K562 (cell line): ENCODE measurements around the gene WT1. TPM values are rescaled to one million over a fixed set of nuclear protein-coding genes. Genes with fewer than 3 reads are reported as not detected.

Source experiments
- ATAC-seq: fragments of 200-7000 bp; cut with Tn5 transposase; 3 replicates; pipeline ENCODE4 v1.9.1; 2020; ENCODE audit warnings: moderate library complexity
- BruUV-seq: library from RNA; stranded (reverse); fragments of 400-500 nt; replicated peaks from 2 replicates; lab custom pipeline; 2021; lab: Mats Ljungman, UMichigan
- CTCF ChIA-PET: fragments of 300-600 bp; formaldehyde crosslinking; extraction: SDS; loops from one replicate; lab custom pipeline; 2021; ENCODE audit warnings: low intra/inter-chr PET ratio; lab: Yijun Ruan, JAX
- POLR2A ChIA-PET: fragments of 300-600, 350-650 bp; sonication (Branson Sonifier 250); formaldehyde crosslinking; extraction: SDS; loops from one replicate; lab custom pipeline; 2021; ENCODE audit warnings: antibody characterized with exemption, inconsistent platforms; lab: Yijun Ruan, JAX
- DNase-seq, 4 experiments: peaks; one replicate each; pipeline versions ENCODE4 v3.0.0 to v3.0.0-alpha.2; 2011 to 2018; ENCODE audit warnings: low spot score in 3 of 4, mixed read lengths in 3 of 4; ENCODE audit errors: extremely low read depth in 1 of 4
- FAIRE-seq: peaks from 2 replicates; lab custom pipeline; 2011; peaks lifted over from hg19 to GRCh38; lab: Jason Lieb, UNC
- H2AFZ ChIP-seq: 2 replicates; pipeline ENCODE4 v1.6.0; 2011; ENCODE audit warnings: low read depth, low read length, control low read depth, inconsistent platforms
- H3K27ac ChIP-seq: fragments of 200-600 bp; 3 replicates; pipeline ENCODE4 v1.8.0; 2011; ENCODE audit warnings: low read depth, mild to moderate bottlenecking, control low read depth, inconsistent platforms, low read length, moderate library complexity, mixed read lengths; ENCODE audit errors: extremely low read depth
- H3K27me3 ChIP-seq, 2 experiments: fragments of 300-600 bp in 1 of 2; 2 replicates in 1 of 2; 3 replicates in 1 of 2; pipeline versions ENCODE4 v1.6.0 to v1.8.0; 2011; ENCODE audit warnings: inconsistent platforms in 2 of 2, low read length in 2 of 2, mild to moderate bottlenecking in 1 of 2, mixed read lengths in 1 of 2, moderate library complexity in 1 of 2; ENCODE audit not compliant: control insufficient read depth in 2 of 2, insufficient read depth in 2 of 2
- H3K36me3 ChIP-seq: fragments of 300-600 bp; 3 replicates; pipeline ENCODE4 v1.8.0; 2011; ENCODE audit warnings: mild to moderate bottlenecking, low read length, inconsistent platforms; ENCODE audit not compliant: control insufficient read depth, insufficient read depth
- H3K4me1 ChIP-seq, 2 experiments: fragments of 200-600 bp in 1 of 2; replicated peaks in 1 of 2; 2 replicates in 1 of 2; 3 replicates in 1 of 2; pipeline versions ENCODE4 v1.5.1 to v1.8.0; 2011; ENCODE audit warnings: inconsistent platforms in 2 of 2, low read length in 2 of 2, mild to moderate bottlenecking in 1 of 2, mixed read lengths in 1 of 2, moderate library complexity in 1 of 2; ENCODE audit not compliant: control insufficient read depth in 2 of 2, insufficient read depth in 2 of 2
- H3K4me2 ChIP-seq: 2 replicates; pipeline ENCODE4 v1.6.1; 2011; ENCODE audit warnings: low read length, control low read depth, inconsistent platforms, mixed read lengths; ENCODE audit not compliant: insufficient read depth
- H3K4me3 ChIP-seq: fragments of 200-600 bp; sonication (generic), shearing (Covaris generic); 2 replicates; pipeline ENCODE4 v1.5.1; 2016; ENCODE audit warnings: control low read depth, inconsistent platforms
- H3K79me2 ChIP-seq: fragments of 200-600 bp; 3 replicates; pipeline ENCODE4 v1.8.0; 2011; ENCODE audit warnings: low read length, inconsistent platforms; ENCODE audit not compliant: control insufficient read depth, insufficient read depth
- H3K9ac ChIP-seq, 2 experiments: 2 replicates each; pipeline versions ENCODE4 v1.6.0 to v1.6.1; 2011; ENCODE audit warnings: low read depth in 2 of 2, low read length in 2 of 2, control low read depth in 1 of 2, inconsistent platforms in 1 of 2, mild to moderate bottlenecking in 1 of 2, mixed read lengths in 1 of 2; ENCODE audit not compliant: insufficient read depth in 1 of 2
- H3K9me1 ChIP-seq: one replicate; pipeline ENCODE4 v1.6.0; 2011; ENCODE audit warnings: inconsistent platforms, mild to moderate bottlenecking, low read length, moderate library complexity; ENCODE audit not compliant: control insufficient read depth, insufficient read depth
- H3K9me3 ChIP-seq: replicated peaks from 2 replicates; pipeline ENCODE4 v1.5.1; 2011; ENCODE audit warnings: low read depth, low read length, inconsistent platforms; ENCODE audit not compliant: control insufficient read depth, insufficient read depth
- H4K20me1 ChIP-seq: replicated peaks from 2 replicates; pipeline ENCODE4 v1.6.1; 2011; ENCODE audit warnings: low read length, inconsistent platforms, mixed read lengths; ENCODE audit not compliant: control insufficient read depth, insufficient read depth
- ESRRB ChIP-seq: fragments of 250-450 bp; sonication (Bioruptor Pico); IDR thresholded peaks from 2 replicates; pipeline ENCODE4 v1.5.0; 2020; ENCODE audit warnings: mild to moderate bottlenecking, moderate library complexity, borderline replicate concordance
- FUS ChIP-seq: fragments of 200-400 bp; formaldehyde crosslinking; optimal IDR thresholded peaks from 2 replicates; pipeline ENCODE3; 2017; ENCODE audit warnings: low read depth, low read length
- GTF2A2 ChIP-seq: IDR thresholded peaks from 2 replicates; pipeline ENCODE4 v1.6.1; 2016; ENCODE audit warnings: mild to moderate bottlenecking, missing genetic modification characterization, missing compliant biosample characterization
- GTF2F1 ChIP-seq: IDR thresholded peaks from 2 replicates; pipeline ENCODE4 v1.6.1; 2011; ENCODE audit warnings: low read depth, low read length, improper control_type of control experiment
- HNRNPK ChIP-seq: fragments of 200-400 bp; formaldehyde crosslinking; IDR thresholded peaks from one replicate; pipeline ENCODE4 v1.6.1; 2018; ENCODE audit warnings: mild to moderate bottlenecking, low read depth, low read length; ENCODE audit not compliant: poor library complexity, severe bottlenecking
- KDM4B ChIP-seq, 2 experiments: fragments of 450-650 bp in 1 of 2; sonication (generic) in 1 of 2; IDR thresholded peaks; 2 replicates each; pipeline ENCODE4 v1.6.1; 2016 to 2017; ENCODE audit warnings: borderline replicate concordance in 2 of 2, antibody characterized with exemption in 1 of 2, low read depth in 1 of 2, mild to moderate bottlenecking in 1 of 2
- SOX6 ChIP-seq: fragments of 450-650 bp; IDR thresholded peaks from 2 replicates; pipeline ENCODE4 v1.6.1; 2014; ENCODE audit warnings: mild to moderate bottlenecking
- ZNF174 ChIP-seq: fragments of 250-450 bp; sonication (Bioruptor Pico); IDR thresholded peaks from 2 replicates; pipeline ENCODE4 v1.4.0; 2020; ENCODE audit warnings: mild to moderate bottlenecking
- ZNF384 ChIP-seq: IDR thresholded peaks from 2 replicates; pipeline ENCODE4 v1.6.1; 2012; ENCODE audit warnings: low read depth, low read length, improper control_type of control experiment
- WGBS: fragments of 100-300 bp; shearing (Covaris generic); methylation state at CpG from one replicate; pipeline ENCODE4 v1.1.6; 2016; ENCODE audit warnings: low coverage, mixed read lengths; ENCODE audit not compliant: insufficient coverage; ENCODE audit errors: missing lambda C conversion rate; 5-methylcytosine and 5-hydroxymethylcytosine counted together
- in situ Hi-C: fragments of 300-500 bp; cut with MboI; formaldehyde crosslinking; loops from 4 replicates; pipeline ENCODE4 v1.15.0; 2018; ENCODE audit warnings: inconsistent platforms, mixed read lengths
- intact Hi-C: fragments of 100-400 bp; cut with micrococcal nuclease; formaldehyde crosslinking; loops from 2 replicates; pipeline ENCODE4 v1.14.2; 2022
- polyA plus RNA-seq, 8 experiments: library from polyadenylated mRNA; depleted of rRNA in 4 of 8; stranded (reverse) in 5 of 8; unstranded in 3 of 8; fragments of >200 nt; fragmentation: Nextera tagmentation in 2 of 8; fragmentation: Illumina TruSeq in 1 of 8; extraction: Ambion mirVana in 2 of 8; extraction: Trizol in 1 of 8; gene quantifications; 2 replicates each; pipeline versions ENCODE4 v1.2.1 to v1.2.3, GENCODE V29; 2011 to 2014; ENCODE audit warnings: inconsistent platforms in 1 of 8, missing spikeins in 1 of 8
- total RNA-seq, 7 experiments: library from RNA; depleted of rRNA in 6 of 7; stranded (reverse); fragments of >200 nt in 6 of 7; fragmentation: Illumina TruSeq in 2 of 7; extraction: Trizol in 2 of 7; gene quantifications; 2 replicates each; pipeline versions ENCODE4 v1.2.1 to v1.2.3, GENCODE V29; 2011 to 2021; ENCODE audit warnings: low replicate concordance in 1 of 7
- TF ChIP-seq, protein P1 (sequence below): fragments of 450-650 bp; IDR thresholded peaks from 2 replicates; pipeline ENCODE4 v1.6.1; 2016
- TF ChIP-seq, protein P2 (sequence below): IDR thresholded peaks from 3 replicates; pipeline ENCODE4 v1.6.1; 2011; ENCODE audit warnings: borderline replicate concordance, mild to moderate bottlenecking, moderate library complexity; ENCODE audit not compliant: insufficient read length; ENCODE audit errors: extremely low read depth
- TF ChIP-seq, protein P3 (sequence below), 2 experiments: fragments of 150-350 bp in 1 of 2; IDR thresholded peaks; 2 replicates each; pipeline ENCODE4 v1.6.1; 2012 to 2016; ENCODE audit warnings: low read depth in 2 of 2, low read length in 2 of 2, mild to moderate bottlenecking in 1 of 2, moderate library complexity in 1 of 2
- TF ChIP-seq, protein P4 (sequence below): fragments of 450-650 bp; formaldehyde crosslinking; IDR thresholded peaks from 2 replicates; pipeline ENCODE4 v1.4.0; 2020; ENCODE audit warnings: mild to moderate bottlenecking, moderate library complexity

Gene WT1
- total and polyA plus RNA-seq, 9 of the 15 experiments (the other 6 are each of a cell fraction or from before 2014, with no cell fraction given): 7.1 to 33.8 (median 19.4) TPM

DNA sequence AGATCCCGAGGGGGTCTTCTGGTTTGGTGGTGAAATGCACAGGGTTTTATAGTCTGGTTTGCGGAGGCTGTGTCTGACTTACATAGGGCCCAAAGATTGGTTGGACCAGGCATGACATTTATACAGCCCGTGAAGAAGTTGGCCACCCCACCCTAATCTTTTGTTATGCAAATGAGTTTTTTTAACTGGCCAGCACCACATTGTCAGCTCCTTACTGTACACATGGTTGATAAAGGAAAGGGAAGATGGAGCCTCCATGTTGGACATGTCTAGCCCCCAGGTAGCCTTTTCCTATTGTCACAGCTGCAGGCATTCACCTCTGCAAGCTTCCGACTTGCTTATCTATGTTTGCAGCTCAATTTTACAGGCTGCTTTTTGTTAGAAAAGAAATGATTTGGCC is 70.1 kb downstream of the WT1 start:
- Histone ChIP-seq H3K4me3 (no peak overlapping the region), H3K36me3 (no peaks in the 10 kb centered on the region), H2AFZ (peak overlapping the region; percentile 19; the same call in 1 of the 2 replicates), H3K27ac (no peak overlapping the region), H4K20me1 (no peaks in the 10 kb centered on the region), H3K27me3 (peaks cover 6 to 9% of the 10 kb centered on the region in 2 experiments; a peak in 3 of 5 replicates), H3K9me3 (0 out of 2 replicates have a peak, but pooled peaks cover 2% of the 10 kb centered on the region), H3K9ac (no peak overlapping the region), H3K9me1 (no peaks in the 10 kb centered on the region), H3K4me2 (peak overlapping the region; percentile 27), H3K79me2 (no peaks in the 10 kb centered on the region), H3K4me1 (no peaks in the 10 kb centered on the region; a peak in 1 of 5 replicates)
- ChIA-PET POLR2A (interaction anchor here (1.6 kb wide), 1 partner anchor 9 kb away, joined by 5 read pairs; no protein-coding TSS in a partner anchor), CTCF (no interaction called here)
- in situ Hi-C loops: no loop called here
- ATAC-seq (no peak; the same call in 1 of the 3 replicates), DNase-seq (no peak), FAIRE-seq (no peak)
- intact Hi-C loops: no loop called here
- no TSS peak for BruUV-seq
- 17% methylated on average over 4 of the region's 4 CpGs for WGBS
- TF ChIP-seq SOX6 (peak; percentile 82), HNRNPK (no peak), KDM4B (IDR thresholded peaks at IDR 0.05; ENCODE audit: borderline replicate concordance in 2 of 2, low read depth in 1 of 2) (no peak), ESRRB (CRISPR knock-in tag) (no peak), GTF2F1 (no peak), FUS (no peak), GTF2A2 (tag) (no peak), ZNF174 (CRISPR knock-in tag) (no peak), ZNF384 (peak; percentile 77)
- TF ChIP-seq, protein P1, sequence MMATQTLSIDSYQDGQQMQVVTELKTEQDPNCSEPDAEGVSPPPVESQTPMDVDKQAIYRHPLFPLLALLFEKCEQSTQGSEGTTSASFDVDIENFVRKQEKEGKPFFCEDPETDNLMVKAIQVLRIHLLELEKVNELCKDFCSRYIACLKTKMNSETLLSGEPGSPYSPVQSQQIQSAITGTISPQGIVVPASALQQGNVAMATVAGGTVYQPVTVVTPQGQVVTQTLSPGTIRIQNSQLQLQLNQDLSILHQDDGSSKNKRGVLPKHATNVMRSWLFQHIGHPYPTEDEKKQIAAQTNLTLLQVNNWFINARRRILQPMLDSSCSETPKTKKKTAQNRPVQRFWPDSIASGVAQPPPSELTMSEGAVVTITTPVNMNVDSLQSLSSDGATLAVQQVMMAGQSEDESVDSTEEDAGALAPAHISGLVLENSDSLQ: no peak
- TF ChIP-seq, protein P2, sequence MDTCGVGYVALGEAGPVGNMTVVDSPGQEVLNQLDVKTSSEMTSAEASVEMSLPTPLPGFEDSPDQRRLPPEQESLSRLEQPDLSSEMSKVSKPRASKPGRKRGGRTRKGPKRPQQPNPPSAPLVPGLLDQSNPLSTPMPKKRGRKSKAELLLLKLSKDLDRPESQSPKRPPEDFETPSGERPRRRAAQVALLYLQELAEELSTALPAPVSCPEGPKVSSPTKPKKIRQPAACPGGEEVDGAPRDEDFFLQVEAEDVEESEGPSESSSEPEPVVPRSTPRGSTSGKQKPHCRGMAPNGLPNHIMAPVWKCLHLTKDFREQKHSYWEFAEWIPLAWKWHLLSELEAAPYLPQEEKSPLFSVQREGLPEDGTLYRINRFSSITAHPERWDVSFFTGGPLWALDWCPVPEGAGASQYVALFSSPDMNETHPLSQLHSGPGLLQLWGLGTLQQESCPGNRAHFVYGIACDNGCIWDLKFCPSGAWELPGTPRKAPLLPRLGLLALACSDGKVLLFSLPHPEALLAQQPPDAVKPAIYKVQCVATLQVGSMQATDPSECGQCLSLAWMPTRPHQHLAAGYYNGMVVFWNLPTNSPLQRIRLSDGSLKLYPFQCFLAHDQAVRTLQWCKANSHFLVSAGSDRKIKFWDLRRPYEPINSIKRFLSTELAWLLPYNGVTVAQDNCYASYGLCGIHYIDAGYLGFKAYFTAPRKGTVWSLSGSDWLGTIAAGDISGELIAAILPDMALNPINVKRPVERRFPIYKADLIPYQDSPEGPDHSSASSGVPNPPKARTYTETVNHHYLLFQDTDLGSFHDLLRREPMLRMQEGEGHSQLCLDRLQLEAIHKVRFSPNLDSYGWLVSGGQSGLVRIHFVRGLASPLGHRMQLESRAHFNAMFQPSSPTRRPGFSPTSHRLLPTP: no peak
- TF ChIP-seq, protein P3, sequence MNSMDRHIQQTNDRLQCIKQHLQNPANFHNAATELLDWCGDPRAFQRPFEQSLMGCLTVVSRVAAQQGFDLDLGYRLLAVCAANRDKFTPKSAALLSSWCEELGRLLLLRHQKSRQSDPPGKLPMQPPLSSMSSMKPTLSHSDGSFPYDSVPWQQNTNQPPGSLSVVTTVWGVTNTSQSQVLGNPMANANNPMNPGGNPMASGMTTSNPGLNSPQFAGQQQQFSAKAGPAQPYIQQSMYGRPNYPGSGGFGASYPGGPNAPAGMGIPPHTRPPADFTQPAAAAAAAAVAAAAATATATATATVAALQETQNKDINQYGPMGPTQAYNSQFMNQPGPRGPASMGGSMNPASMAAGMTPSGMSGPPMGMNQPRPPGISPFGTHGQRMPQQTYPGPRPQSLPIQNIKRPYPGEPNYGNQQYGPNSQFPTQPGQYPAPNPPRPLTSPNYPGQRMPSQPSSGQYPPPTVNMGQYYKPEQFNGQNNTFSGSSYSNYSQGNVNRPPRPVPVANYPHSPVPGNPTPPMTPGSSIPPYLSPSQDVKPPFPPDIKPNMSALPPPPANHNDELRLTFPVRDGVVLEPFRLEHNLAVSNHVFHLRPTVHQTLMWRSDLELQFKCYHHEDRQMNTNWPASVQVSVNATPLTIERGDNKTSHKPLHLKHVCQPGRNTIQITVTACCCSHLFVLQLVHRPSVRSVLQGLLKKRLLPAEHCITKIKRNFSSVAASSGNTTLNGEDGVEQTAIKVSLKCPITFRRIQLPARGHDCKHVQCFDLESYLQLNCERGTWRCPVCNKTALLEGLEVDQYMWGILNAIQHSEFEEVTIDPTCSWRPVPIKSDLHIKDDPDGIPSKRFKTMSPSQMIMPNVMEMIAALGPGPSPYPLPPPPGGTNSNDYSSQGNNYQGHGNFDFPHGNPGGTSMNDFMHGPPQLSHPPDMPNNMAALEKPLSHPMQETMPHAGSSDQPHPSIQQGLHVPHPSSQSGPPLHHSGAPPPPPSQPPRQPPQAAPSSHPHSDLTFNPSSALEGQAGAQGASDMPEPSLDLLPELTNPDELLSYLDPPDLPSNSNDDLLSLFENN (IDR thresholded peaks at IDR 0.05; ENCODE audit: low read depth in 2 of 2, low read length in 2 of 2): no peak
- TF ChIP-seq, protein P4, sequence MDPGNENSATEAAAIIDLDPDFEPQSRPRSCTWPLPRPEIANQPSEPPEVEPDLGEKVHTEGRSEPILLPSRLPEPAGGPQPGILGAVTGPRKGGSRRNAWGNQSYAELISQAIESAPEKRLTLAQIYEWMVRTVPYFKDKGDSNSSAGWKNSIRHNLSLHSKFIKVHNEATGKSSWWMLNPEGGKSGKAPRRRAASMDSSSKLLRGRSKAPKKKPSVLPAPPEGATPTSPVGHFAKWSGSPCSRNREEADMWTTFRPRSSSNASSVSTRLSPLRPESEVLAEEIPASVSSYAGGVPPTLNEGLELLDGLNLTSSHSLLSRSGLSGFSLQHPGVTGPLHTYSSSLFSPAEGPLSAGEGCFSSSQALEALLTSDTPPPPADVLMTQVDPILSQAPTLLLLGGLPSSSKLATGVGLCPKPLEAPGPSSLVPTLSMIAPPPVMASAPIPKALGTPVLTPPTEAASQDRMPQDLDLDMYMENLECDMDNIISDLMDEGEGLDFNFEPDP: no peak
